K562 (cell line): Measurements from ENCODE around the gene PRKAG2. TPM values are rescaled to one million over a fixed set of nuclear protein-coding genes. Genes with fewer than 3 reads are reported as not detected.

Experiments
- BHLHE40 ChIP-seq: IDR thresholded peaks from 2 replicates; pipeline ENCODE4 v1.6.1; 2011; ENCODE audit warnings: low read length, improper control_type of control experiment
- polyA plus RNA-seq, 8 experiments: library from polyadenylated mRNA; depleted of rRNA in 4 of 8; stranded (reverse) in 5 of 8; unstranded in 3 of 8; fragments of >200 nt; fragmentation: Nextera tagmentation in 2 of 8; fragmentation: Illumina TruSeq in 1 of 8; extraction: Ambion mirVana in 2 of 8; extraction: Trizol in 1 of 8; gene quantifications; 2 replicates each; pipeline versions ENCODE4 v1.2.1 to v1.2.3, GENCODE V29; 2011 to 2014; ENCODE audit warnings: inconsistent platforms in 1 of 8, missing spikeins in 1 of 8
- total RNA-seq, 7 experiments: library from RNA; depleted of rRNA in 6 of 7; stranded (reverse); fragments of >200 nt in 6 of 7; fragmentation: Illumina TruSeq in 2 of 7; extraction: Trizol in 2 of 7; gene quantifications; 2 replicates each; pipeline versions ENCODE4 v1.2.1 to v1.2.3, GENCODE V29; 2011 to 2021; ENCODE audit warnings: low replicate concordance in 1 of 7
- TF ChIP-seq, protein P1 (sequence below): fragments of 250-450 bp; sonication (Bioruptor Pico); IDR thresholded peaks from 2 replicates; pipeline ENCODE4 v1.4.0; 2020
- TF ChIP-seq, protein P2 (sequence below), 2 experiments: IDR thresholded peaks; 2 replicates each; pipeline ENCODE4 v1.6.1; 2011; ENCODE audit warnings: borderline replicate concordance in 1 of 2, control low read depth in 1 of 2, low read depth in 1 of 2, low read length in 1 of 2, mild to moderate bottlenecking in 1 of 2, mixed read lengths in 1 of 2, moderate library complexity in 1 of 2; ENCODE audit not compliant: insufficient read depth in 1 of 2, insufficient read length in 1 of 2, poor library complexity in 1 of 2, severe bottlenecking in 1 of 2; ENCODE audit errors: extremely low read depth in 1 of 2
- TF ChIP-seq, protein P3 (sequence below): fragments of 200-800 bp; sonication (Bioruptor generic); IDR thresholded peaks from 2 replicates; pipeline ENCODE4 v1.6.1; 2017; ENCODE audit warnings: missing genetic modification characterization, missing compliant biosample characterization

PRKAG2 gene
- total and polyA plus RNA-seq, 9 of the 15 experiments (the other 6 are each of a cell fraction or from before 2014, with no cell fraction given), result 0.99 to 5.6 (median 3.3) TPM

DNA sequence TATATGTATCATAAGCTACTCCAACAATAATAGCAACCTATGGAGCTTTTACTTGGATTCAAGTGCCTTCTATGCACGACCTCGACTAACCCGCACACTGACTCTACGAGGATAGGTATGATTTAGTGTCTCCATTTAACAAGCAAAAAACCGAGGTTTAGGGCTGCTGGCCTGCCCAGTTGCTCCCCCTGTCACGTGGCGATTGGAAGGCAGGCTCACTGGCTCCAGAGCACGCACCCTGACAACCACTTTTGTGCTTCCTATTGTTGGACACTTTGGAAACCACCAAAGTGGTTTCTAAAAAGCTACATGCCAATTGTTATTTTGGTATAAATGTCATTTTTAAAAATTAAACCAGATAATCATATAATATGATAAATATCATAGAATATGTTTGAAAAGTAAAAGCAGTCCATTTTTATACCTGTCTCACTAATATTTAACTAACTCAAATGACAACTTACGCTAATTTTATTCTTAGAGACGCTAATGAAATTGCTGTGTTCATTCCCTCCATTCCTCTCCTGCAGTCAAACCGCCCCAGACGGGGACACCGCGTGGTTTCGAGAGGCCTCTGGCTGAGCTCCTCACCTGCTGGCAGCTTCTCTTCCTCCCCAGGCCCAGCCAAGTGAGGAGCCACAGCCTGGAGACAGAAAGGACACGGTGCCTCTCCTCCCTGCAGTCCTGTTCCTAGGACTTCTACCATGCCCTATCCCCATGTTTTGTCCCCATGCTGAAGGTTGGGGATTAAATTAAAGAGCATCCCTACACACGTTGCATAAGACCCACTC is 335.0 kb downstream of the PRKAG2 start (continued):
- TF ChIP-seq, protein P1, sequence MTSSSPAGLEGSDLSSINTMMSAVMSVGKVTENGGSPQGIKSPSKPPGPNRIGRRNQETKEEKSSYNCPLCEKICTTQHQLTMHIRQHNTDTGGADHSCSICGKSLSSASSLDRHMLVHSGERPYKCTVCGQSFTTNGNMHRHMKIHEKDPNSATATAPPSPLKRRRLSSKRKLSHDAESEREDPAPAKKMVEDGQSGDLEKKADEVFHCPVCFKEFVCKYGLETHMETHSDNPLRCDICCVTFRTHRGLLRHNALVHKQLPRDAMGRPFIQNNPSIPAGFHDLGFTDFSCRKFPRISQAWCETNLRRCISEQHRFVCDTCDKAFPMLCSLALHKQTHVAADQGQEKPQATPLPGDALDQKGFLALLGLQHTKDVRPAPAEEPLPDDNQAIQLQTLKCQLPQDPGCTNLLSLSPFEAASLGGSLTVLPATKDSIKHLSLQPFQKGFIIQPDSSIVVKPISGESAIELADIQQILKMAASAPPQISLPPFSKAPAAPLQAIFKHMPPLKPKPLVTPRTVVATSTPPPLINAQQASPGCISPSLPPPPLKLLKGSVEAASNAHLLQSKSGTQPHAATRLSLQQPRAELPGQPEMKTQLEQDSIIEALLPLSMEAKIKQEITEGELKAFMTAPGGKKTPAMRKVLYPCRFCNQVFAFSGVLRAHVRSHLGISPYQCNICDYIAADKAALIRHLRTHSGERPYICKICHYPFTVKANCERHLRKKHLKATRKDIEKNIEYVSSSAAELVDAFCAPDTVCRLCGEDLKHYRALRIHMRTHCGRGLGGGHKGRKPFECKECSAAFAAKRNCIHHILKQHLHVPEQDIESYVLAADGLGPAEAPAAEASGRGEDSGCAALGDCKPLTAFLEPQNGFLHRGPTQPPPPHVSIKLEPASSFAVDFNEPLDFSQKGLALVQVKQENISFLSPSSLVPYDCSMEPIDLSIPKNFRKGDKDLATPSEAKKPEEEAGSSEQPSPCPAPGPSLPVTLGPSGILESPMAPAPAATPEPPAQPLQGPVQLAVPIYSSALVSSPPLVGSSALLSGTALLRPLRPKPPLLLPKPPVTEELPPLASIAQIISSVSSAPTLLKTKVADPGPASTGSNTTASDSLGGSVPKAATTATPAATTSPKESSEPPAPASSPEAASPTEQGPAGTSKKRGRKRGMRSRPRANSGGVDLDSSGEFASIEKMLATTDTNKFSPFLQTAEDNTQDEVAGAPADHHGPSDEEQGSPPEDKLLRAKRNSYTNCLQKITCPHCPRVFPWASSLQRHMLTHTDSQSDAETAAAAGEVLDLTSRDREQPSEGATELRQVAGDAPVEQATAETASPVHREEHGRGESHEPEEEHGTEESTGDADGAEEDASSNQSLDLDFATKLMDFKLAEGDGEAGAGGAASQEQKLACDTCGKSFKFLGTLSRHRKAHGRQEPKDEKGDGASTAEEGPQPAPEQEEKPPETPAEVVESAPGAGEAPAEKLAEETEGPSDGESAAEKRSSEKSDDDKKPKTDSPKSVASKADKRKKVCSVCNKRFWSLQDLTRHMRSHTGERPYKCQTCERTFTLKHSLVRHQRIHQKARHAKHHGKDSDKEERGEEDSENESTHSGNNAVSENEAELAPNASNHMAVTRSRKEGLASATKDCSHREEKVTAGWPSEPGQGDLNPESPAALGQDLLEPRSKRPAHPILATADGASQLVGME, result no peak
- TF ChIP-seq BHLHE40, result 0 out of 2 replicates have a peak, but pooled peaks have one; percentile 28
- TF ChIP-seq, protein P2, sequence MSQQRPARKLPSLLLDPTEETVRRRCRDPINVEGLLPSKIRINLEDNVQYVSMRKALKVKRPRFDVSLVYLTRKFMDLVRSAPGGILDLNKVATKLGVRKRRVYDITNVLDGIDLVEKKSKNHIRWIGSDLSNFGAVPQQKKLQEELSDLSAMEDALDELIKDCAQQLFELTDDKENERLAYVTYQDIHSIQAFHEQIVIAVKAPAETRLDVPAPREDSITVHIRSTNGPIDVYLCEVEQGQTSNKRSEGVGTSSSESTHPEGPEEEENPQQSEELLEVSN (IDR thresholded peaks at IDR 0.05; ENCODE audit: borderline replicate concordance in 1 of 2, extremely low read depth in 1 of 2, insufficient read depth in 1 of 2, insufficient read length in 1 of 2, low read depth in 1 of 2, low read length in 1 of 2, poor library complexity in 1 of 2, severe bottlenecking in 1 of 2), result peak in 1 of 2 experiments; percentile 9
- TF ChIP-seq, protein P3, sequence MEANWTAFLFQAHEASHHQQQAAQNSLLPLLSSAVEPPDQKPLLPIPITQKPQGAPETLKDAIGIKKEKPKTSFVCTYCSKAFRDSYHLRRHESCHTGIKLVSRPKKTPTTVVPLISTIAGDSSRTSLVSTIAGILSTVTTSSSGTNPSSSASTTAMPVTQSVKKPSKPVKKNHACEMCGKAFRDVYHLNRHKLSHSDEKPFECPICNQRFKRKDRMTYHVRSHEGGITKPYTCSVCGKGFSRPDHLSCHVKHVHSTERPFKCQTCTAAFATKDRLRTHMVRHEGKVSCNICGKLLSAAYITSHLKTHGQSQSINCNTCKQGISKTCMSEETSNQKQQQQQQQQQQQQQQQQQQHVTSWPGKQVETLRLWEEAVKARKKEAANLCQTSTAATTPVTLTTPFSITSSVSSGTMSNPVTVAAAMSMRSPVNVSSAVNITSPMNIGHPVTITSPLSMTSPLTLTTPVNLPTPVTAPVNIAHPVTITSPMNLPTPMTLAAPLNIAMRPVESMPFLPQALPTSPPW (CRISPR knock-in tag), result no peak
- TF ChIP-seq, all 486 proteins: peak for 5
